ENCODE data around the gene NOL4L.

The NOL4L gene

DNA sequence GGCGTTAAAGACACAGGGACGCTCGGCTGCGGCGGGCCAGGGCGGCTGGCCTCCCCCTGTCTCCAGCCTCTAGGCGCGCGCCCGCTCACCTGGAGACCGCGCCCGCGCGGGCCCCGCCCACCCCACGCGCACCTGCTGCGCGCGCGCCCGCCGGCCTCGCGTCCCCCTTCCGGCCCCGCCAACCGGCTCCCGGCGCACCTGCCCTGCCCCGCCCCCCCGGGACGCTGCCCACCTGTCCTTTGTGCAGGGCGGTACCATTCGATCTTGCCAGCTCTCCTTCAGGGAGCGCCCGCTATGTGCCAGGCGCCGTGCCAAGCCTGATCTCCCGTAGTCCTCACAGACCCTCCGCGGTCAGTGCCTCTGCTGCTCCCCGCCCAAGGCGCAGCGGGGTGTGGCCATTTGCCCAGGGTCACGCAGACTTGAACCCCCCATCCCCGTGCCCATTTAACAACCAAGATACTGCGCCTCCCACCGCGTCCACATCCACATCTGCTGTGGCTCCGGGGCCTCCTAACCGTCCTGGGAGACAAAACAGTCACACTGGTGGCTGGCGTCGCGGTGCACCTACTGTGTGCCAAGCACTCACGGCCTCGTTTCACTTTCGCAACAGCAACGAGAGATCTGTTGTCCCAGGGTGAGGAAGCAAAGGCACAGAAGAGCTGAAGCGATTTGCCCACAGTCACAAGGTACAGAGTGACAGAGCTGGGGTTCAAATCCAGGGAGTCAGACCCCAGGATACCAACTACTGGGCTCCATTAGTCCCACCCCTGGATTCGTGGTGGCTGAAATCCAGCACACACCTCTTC lies 48.1 kb downstream of the NOL4L start:
- no peak for DNase-seq

DNA sequence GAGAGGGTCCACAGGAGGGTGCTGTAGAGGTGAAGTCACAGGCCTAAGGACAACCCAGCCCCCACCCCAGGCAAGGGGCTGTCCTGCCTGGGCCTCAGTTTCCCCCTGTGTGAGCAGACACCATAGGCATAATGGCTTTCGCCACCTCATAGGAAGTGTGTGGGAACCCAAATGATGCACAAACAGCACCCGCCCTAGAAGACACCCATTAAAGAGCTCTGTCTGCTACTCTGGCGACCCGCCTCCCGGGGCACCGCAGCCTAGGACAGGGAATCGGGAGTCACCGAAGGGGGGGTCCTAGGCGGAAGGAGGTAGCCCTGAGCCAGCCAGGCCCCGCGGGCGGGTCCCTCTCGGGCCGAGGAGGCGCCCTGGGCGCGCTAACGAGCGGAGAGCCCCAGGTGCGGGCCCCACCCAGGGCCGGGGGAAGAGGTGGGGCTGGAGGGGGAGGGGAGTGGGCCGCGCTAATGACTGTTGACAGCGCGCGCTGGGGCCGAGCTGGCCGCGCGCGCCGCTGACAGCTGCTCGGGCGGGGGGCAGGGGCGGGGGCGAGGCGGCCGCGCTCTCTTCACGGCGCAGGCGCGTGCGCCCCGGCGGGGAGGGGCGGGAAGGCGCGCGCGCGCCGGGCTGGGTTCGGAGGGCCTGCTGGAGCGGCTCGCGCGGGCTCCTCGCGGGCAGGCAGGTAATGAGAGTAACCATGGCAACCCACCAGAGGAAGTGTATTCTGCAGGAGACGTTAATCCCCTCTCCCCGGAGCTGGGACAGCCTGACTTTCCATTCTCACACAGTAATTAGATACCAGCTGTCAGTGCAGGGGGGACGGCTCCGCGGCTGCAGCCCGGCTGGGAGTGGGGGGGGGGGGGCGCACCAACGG lies 48.9 kb downstream of the NOL4L start:
- DNase-seq = peak; percentile 16

DNA sequence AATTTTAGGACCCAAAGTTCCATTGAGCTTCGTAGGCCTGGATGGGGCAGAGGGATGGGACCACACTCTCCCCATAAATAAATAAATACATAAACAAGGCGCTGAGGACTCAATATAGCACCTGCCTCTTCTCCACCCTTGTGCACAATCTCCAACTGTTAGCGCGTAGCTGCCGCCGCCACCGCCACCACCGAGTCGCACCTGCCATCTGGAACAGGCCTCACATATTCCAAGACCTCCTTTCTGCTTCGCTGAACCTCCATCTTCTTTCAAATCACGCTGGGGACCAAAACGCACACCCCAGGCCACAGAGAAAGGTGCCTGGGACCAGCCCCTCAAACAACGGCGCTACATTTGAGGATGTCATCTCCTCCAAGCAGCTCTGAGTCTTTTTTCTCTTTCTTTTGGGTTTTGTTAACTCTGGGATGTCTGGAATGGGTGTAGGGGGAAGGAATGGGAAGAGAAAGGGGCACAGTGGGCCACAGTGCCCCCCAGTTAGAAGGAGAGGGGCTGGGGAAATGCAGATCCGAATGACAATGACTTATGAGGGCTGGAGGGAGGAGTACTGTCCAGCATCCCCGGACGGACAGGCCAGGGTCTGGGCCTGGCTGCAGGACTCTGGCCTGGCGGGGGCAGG lies 49.7 kb downstream of the NOL4L start:
- no peak for DNase-seq

DNA sequence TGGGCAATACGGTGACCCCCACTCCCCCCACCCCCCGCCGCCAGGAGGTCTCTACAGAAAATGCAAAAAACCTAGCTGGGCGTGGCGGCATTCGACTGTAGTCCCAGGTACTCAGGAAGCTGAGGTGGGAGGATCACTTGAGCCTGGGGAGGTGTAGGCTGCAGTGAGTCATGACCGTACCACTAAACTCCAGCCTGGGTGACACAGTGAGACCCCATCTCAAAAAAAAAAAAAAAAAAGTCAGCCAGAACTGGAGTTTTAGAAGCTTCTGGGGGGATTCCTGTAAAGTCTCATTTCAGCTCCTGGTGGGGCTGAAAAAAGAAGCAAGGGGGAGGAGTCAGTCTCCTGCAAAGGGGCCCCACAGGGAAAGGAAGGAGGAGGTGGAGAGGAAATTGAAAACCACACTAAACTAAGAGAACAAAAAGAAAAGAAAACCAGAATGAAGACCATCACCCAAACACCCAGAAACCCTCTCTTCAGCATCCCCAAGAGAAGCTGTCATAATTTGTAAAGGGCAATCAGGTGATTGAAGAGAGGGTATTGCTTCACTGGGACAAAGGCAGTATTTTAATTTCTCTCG lies 50.4 kb downstream of the NOL4L start:
- DNase-seq = no peak

DNA sequence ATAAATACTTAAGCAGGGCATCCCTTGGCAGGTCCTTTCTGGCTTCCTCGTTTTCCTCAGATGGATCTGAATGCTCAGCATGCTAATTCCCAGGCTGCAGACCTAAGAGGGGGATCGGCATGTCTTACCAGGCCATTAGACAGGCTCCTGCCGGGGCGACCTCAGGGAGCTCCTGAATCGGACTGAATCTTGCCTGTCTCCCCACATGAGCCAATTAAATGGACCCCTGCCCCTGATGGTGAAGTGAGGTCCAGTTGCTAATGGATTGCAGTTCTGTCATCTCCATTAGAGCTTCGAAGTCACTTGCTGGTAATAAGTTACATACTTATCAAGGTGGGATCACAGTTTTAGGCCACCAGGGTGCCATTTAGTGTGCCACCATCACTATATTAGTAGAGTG lies 51.4 kb downstream of the NOL4L start:
- no peak for DNase-seq

DNA sequence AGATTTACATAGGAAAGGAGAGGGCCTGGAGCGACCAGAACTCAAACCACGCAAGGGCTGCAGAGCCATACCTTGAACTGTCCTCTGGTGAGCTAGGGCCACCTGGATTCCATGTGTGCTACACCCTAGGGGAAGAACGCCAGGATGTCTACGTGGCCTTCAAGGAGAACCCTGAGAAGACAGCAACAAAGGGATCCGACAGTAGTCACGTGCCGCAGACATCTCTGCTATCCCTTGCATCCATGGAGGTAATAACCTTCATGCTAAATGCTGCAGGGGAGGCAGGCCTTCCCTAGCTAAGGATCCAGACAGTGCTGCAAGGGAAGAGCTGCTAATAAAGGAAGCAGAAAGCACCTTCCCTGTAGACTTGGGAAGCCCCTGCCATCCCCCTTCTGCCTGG lies 52.9 kb downstream of the NOL4L start:
- DNase-seq = no peak

DNA sequence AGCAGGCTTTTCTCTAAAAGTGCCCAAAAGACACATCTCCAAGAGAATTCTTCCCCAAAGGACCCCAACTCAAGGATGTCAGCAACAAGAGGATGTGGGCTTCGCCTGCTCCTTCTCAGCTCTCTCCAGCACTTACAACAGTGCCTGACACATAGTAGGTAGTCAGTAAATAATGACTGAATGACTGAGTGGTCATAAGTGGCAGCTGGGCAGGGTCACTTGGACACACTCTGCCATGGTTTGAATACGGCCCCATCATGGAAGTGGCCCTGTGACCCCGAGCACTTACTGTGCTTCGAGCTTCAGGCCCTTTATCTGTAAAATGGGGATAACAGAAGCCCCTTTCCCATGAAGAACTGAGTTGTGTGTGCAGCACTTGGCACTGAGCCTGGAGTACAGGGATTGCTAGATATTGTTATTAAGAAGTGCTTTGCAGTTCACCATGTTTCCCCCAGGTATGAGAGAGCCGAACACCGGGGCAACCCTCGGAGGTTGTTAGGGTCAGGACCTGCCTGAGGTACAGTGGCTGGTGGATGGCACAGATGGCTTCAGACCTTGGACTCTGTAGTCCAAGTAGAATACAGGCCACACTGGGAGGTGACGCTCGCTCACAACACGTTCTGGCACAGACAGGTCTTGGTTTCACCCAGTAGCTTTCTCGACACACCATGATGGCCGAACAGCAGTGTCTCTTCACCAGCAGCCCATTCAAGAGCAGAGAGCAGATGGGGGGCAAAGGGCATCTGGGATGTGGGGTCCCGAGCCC lies 56.0 kb downstream of the NOL4L start:
- no peak for DNase-seq

DNA sequence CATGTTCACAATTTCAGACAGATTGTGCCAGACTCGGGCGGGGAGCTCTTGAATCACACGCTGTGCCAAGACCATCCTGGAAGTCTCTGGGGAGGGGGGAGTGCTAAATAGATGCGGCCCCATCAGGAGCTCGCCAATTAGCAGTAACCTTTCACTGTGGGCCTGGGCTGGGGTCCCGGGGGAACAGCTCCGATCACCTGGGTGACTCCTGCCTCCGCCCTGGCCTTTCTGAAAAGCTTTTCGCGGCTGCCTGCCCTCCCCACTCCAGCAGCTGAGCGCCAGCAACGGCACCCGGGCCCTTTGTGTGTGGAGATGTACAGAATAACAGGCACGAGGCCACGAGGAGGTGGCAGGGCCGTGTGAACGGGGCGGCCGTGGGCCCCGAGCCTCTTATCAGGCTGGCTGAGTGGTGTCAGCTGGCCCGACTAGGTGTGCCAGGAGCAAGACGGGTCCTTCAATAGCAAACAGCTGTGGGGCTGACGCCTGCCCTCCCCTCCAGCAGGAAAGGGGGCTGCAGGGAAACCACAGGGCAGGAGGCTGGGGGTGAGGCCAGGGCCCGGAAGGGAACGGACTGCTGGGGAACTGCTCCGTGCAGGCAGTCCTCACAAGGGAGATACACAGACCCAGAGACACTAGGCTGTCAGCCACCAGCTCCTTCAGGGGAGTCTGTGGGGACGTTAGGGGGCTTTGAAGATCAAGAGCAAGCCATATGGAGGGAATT lies 56.8 kb downstream of the NOL4L start:
- DNase-seq = no peak

DNA sequence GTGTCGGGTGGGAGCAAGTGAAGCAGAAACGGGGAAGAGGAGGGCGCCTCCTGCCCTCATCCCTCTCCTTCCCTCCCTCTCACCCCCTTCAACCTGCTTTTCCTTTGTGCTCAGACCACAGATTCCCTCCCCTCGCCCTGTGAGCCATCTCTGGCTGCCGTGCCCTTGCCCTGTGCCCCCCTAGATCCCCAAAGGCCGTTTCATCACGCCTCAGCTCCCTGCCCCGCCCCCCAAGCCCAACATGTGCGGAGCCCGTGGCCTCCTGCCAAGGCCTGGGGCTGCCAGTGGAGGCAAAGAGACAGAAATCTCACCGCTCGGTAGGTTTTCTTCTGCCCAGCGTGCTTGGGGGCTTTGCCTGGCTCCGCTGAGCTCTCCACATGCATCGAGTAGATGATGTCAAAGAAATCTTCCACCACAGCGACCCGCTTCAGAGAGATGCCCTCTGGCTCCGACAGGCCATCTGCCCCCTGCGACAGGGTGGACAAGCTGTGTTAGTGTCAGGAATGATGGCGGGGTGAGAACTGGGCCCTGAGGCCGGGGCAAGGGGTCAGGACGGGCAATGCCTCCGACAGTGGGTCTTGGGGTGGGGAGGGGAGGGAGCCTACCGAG lies 57.6 kb downstream of the NOL4L start:
- peak; percentile 14 for DNase-seq

DNA sequence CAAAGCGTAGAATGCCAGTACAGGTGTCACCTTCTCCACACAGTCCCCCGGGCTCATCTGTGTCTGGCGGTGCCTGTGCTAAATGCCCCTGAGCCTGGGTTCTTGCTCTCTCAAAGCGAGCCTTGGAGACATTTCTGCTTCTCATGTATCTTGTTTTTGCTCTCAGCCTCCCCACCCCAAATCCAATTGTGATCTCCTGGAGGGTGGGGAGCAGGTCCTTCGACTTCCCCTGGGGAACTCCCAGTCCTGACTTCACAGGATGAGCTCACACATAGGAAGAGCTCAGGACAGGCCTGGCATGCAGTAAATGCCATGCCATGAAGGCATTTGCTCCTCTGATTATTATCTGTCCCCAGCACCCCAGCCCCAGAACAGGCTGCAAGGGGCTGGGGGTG lies 58.1 kb downstream of the NOL4L start:
- no peak for DNase-seq

DNA sequence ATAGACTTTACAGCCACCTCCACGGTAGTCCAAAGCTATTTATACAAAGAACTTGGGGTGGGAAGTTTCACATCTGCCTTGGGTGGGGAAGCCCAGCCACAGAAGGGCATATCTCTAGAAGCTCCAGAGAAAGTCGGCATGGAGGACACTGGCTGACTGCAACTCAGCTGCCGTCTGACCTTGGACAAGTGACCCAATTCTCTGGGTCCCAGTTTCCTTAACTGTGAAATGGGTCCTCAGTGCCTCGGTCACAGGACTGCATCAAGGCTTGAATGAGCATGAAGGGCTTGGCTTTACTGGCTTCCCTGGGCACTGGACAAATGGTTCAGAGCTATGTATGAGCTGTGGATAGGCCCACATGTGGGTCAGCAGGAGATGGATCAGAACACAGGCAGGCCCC lies 58.6 kb downstream of the NOL4L start:
- DNase-seq = no peak

DNA sequence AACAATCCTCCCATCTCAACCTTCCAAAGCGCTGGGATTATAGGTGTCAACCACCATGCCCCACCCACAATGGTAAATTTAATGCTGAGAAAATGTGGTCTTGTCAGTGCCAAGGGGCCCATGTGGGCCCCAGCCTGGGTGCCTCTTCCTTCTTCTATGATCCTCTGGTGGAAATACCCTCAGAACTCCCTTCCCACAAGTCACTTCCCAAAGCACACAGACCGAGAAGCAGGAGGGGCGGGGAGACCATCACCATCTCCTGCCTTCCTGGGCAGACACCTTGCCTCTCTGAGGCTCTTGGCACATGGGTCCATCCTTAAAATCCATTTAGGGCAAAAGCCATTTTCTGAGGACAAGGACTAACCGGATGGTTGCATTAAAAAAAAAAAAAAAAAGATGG lies 59.0 kb downstream of the NOL4L start:
- no peak for DNase-seq

DNA sequence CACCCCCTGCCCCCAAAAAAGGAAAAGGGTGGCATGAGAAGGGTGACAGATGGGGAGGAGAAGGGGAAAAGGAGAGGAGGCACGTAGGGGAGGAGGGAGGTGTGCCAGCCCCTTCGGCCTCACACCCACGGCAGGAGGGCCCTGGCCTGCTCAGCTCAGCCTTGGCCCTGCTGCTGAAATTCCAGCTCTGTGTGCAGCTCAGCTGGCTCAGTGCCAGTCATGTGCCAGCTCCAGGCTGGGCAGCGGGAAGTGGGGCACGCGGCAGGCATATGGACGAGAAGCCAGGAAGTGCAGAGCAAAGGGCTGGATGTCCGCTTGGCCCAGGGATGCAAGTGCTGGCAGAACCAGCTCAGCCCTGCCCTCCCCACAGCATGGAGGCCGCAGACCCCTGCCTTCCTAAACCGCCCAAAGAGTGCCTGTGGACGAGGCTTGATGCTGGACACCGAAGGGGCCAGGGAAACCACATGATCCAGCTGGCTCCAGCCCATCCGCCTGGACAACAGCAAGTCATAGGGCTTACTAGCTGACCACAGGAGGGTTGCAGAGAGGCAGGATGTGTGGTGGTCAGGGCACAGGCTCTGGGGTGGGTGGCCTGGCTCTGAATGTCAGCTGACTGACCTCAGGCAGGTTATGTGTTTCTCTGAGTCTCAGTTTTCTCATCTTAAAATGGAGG lies 60.2 kb downstream of the NOL4L start:
- no peak for DNase-seq

DNA sequence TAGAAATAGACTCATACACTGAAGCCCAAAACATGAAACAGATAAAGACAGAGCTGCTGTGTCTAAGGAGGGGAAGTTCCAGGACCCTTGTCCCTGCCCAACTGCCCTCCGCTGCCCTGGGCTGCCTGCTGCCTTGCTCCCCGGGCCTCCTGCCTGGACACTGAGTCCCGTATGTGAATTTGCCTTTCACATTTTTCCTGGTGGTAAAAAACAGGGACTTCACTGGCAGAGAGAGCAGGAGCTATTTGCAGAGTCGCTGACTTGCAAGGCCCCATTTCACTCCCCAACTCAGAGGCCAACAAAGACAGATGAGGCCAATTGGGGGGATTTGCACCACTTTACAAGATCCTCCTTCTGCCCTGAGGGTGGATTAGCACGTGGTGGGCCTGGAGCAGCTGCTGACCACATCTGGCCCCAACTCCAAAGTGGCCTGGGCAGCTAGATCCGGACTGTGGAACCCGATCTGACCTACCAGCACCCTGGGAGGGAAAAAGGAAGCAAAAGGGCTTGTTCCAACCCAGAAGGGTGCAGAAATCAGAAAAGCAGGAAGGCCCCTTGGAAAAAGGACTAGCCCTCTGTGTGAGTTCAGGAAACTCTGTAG lies 61.4 kb downstream of the NOL4L start:
- DNase-seq = no peak

DNA sequence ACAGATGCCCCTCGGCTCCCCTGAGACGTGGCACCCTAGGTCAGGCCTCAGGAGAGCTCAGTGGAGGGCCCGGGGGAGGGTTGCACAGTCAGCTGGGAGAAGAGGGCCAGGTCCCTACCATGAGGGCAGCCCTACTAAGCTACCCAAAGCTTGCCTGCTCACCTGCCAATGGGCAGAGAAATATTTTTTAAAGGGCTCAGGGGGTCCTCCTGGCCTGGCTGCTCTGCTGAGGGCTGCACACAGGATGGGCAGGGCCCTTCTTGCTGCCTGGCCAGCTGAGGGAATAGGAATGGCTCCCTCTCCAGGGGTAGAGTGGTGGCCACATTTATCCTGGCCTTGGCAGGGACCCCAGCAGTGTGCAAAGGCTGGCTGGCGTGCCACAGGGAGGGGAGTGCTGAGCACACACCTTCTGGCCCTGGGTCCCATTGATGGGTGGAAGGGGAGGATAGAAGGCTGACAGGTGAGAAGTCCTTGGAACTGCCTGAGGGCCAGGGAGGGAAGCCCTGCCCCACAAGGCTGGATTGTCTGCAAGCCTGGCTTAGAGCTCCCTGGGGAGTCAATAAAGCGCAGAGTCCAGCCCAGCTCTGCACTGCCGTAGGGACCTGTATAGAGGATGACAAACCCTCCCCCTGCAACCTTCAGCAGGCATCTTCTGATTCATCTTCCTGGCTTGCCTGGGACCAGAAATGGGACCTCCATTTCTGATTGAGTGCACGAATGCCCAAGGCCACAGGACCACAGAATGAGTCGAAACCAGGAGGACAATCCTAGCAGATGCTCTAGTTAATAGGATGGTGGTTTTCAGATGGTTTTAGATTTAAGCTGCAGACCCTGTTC lies 62.1 kb downstream of the NOL4L start:
- DNase-seq = peak; percentile 69

DNA sequence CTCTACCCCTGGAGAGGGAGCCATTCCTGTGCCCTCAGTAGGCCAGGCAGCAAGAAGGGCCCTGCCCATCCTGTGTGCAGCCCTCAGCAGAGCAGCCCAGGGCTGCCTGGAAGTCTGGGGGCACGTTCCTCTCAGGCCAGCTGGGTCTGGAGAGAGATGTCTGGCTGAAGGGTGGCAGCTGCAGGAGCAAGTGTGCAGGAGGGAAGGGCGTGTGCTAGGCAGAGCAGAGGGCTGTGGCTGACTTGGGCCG lies 62.7 kb downstream of the NOL4L start:
- no peak for DNase-seq

DNA sequence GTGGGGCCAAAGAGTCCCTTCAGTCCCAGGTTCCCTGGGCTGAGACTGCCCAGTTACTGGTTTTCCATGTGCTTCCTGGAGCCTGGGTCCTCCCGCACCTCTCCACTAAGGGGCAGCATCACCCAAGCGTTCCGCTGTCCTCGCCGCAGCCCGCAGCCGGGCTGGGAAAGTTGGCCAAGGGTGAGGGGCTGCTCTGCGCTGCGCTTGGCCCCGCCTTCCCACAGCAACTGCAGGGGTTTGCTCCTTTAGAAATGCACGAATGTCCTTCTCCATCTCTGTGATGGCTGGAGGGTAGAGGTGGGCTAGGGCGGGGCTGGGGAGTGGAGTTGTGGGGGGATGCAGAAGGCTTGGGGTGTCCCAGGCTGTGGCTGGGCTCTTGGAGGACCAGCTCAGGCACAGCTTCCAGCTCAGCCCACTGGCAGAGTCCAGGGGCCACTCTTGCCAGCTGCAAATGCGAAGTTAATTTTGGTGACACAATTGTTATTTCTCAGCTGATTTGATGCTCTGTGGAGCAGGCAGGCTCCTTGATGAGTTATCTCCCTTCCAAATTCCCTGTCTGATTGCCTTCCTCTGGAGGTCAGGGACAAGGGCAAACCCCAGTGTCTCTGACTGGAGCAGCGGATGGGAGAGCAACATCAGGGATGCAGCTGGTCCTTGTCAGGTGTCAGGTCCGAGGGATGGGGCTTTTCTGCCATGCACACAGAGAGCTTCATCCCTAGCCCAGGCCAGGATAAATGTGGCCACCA lies 63.2 kb downstream of the NOL4L start:
- DNase-seq = peak; percentile 39

DNA sequence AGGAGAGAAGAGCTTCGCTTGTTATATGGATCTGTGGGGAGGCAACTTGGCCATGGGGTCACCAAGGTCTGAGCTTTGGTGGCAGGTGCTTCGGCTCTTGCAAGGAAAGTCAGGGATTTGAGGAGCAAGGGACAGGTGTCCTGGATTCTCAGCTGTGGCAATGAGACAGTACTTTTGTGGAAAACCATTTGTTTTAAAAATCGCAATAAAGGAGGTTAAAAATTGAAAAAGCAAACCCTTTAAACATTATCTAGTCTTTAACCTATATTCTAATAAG lies 64.3 kb downstream of the NOL4L start:
- DNase-seq = no peak

DNA sequence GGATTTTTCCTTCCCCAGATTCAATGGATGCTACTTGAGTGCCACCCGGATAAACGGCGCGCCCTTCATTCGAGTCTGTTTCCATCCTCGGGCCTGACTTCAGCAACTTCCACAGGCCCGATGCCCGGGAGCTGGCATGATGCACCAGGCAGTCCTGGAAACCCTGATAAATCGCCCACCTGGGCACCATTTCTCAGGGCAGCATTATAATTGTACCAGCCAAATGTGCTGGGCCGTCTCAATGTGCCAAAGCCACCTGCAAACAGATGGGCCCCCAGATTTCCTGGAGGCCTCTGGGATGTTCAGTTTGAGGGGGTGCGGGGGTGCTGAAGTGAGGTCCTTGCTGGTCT lies 65.8 kb downstream of the NOL4L start:
- no peak for DNase-seq
